ENCODE measurements around the gene MPL. TPM values are rescaled to one million over a fixed set of nuclear protein-coding genes. Genes with fewer than 3 reads are reported as not detected.

Gene MPL
- total and polyA plus RNA-seq, 2 of the 13 experiments (the other 11 are each of a cell fraction or from before 2014, with no cell fraction given): not detected

- TF ChIP-seq AHDC1 (CRISPR knock-in tag; IDR thresholded peaks at IDR 0.05; ENCODE audit: borderline replicate concordance) (no peak), ZKSCAN8 (CRISPR knock-in tag; IDR thresholded peaks at IDR 0.05; ENCODE audit: borderline replicate concordance) (no peak), MEF2D (CRISPR knock-in tag; IDR thresholded peaks at IDR 0.05) (no peak), PBX3 (CRISPR knock-in tag; IDR thresholded peaks at IDR 0.05; ENCODE audit: borderline replicate concordance) (no peak), ETS1 (CRISPR knock-in tag; IDR thresholded peaks at IDR 0.05) (0 out of 2 replicates have a peak, but pooled peaks have one; percentile 15), ETV5 (CRISPR knock-in tag; IDR thresholded peaks at IDR 0.05; ENCODE audit: borderline replicate concordance) (no peak), ZBTB20 (CRISPR knock-in tag; IDR thresholded peaks at IDR 0.05; ENCODE audit: borderline replicate concordance, low read depth) (no peak), ZBTB44 (CRISPR knock-in tag; IDR thresholded peaks at IDR 0.05) (no peak), MXI1 (IDR thresholded peaks at IDR 0.05; ENCODE audit: borderline replicate concordance, low read depth, low read length) (peak; percentile 100), NFIB (CRISPR knock-in tag; IDR thresholded peaks at IDR 0.05; ENCODE audit: borderline replicate concordance) (no peak), MNT (IDR thresholded peaks at IDR 0.05) (peak; percentile 46), CREB3 (CRISPR knock-in tag; IDR thresholded peaks at IDR 0.05) (peak; percentile 47; the same call in 1 of the 2 replicates), ZNF777 (CRISPR knock-in tag; IDR thresholded peaks at IDR 0.05) (no peak; the same call in 1 of the 2 replicates), SMC3 (IDR thresholded peaks at IDR 0.05; ENCODE audit: low read length) (no peak)
Measured at GRCh38 chr1:43358746-43359693, 21.4 kb downstream of the MPL start, which contains the start of gene CDC20 (continued).

Measured in HepG2 (cell line).